ENCODE results near the gene LCA5.
A peak's percentile ranks its signal among the peaks of the same experiment; 100 is the strongest.
"Not testable (repeated sequence)": the region's sequence is repeated elsewhere in the genome, so short reads cannot be mapped to it uniquely, and the experiment has no call there.

The LCA5 gene

DNA sequence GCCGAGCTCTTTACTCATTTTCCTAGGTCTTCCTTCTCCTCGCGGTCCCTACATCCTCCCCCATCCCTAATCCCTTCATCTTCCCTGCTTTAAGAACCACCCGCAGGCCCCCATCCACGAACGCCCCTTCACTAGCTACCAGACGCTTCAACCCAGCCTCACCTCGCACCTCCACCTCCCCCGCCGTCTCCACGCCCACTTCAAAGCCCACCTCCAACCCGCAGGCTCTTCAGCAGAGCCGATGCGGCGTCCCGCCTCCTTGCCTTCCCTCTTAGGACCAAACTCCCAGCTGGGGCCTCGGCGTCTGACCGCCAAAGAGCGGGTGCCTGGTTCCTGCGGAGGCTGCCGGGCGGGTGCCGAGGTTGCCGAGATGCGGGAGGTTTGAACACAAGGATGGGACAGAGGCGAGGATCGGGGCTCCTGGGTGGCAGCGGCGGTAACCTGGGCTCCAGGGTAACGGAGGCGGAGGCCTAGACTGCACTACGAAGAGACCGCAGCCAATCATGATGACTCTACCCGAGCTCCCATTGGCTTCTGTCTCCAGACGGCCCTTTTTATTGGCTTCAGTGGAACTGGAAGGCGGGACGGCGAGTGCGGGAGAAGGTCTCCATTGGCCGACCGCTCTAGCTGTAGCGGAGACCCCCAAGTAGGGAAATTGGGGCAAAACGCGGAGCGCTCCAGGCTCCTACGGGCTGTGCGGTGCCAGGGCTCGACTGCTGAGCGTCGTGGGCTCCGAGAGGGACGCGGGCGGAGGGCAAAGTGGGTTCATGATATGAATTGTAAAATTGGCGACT lies at the start of gene LCA5:
TSS of gene LCA5 (minus strand) at position 477 of the 794 bp plus-strand sequence. CDS start 18,536 bp downstream, outside the sequence.
- peak; percentile 96 for DNase-seq (ENCODE audit: low spot score)

GRCh38 chr6:79586548-79586947 lies 49.3 kb upstream of the LCA5 start:
- peak; percentile 49 for DNase-seq (ENCODE audit: low spot score)

DNA sequence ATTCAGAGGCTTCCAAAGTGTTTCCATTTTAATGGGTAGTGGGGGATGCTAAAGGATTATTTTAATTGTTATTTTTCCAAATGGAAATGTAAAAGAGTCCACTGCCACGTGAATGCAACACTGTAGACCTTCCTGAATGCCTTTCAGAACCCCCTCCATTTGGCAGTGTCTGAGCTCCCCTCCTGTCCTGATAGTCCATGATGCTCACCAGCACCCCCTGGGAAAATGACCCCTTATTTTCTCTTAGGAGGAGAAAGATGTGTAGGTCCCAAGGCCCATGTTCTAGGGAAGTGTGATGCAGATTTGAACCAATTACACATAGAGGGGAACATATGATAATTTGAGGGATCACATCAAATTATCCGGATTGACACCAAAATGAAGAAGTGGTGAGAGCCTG lies 47.1 kb upstream of the LCA5 start:
- no peak for DNase-seq (ENCODE audit: low spot score)

DNA sequence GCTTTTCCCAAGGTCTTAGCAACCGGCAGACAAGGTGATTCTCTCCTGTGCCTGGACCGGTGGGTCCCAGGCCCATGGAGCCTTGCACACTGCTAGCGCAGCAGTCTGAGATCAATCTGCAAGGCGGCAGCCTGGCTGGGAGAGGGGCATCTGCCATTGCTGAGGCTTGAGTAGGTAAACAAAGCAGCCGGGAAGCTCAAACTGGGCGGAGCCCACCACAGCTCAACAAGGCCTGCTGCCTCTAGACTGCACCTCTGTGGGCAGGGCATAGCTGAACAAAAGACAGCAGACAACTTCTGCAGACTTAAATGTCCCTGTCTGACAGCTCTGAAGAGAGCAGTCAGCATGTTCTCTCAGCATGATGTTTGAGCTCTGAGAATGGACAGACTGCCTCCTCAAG lies 40.7 kb upstream of the LCA5 start:
- DNase-seq (ENCODE audit: low spot score) = not testable (repeated sequence)

DNA sequence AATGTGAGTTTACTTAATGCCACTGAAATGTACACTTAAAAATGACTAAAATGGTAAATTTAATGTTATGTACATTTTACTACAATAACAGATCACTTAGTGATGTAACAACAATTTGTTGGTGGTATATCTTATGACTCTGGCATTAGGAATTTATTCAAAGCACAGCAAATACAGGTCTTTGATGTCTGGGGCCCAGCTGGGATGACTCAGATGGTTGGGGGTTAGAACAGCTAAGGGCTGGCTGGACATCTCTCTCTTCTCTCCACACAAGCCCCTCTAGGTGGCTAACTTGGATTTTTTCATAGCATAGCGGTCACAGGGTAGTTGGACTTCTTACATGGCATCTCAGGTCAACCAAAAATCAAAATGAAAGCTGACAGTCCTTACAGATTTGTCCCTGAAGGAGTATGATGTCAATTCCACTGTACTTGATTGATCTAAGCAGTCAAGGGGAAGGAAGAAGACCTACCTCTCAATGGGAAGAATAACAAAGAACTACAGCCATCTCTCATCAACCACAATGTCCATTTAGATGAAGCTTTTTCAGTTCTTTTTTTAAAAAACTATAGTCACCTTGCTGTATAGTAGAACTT lies 37.5 kb upstream of the LCA5 start:
- peak; percentile 18 for DNase-seq (ENCODE audit: low spot score)

DNA sequence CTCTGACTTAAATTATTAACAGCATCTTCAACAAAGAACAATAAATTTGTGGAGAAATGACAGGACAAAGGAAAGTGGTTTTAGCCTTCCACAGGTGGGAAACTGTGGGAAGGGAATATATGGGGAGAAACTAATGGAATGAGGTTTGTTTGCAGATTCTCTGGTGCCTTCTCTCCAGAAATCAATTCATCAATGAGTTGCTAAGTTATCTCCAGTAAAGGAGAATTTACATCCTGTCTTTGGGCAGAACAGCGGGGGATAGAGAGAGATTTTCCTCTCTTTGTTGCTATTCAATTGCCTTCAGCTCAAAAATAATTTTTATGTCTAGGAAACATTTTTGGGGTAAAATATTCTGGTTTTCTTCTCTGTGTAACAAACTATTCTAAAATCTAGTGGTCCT lies 36.9 kb upstream of the LCA5 start:
- no peak for DNase-seq (ENCODE audit: low spot score)

DNA sequence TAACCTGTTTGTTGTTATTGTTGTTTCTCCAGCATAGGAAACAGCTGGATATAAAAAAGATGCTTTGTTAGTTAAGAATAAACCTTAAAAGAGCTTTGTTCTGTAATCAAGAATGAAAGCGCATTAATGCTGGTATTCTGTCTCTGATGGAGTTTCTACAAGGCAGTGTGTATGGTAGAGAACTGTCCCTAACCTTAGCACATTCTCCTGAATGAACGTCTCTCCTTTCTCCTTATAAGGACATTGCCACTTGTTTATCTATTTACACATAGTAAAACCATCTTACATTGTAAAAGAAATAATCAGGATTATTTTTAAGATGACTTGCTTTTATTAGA lies 33.8 kb upstream of the LCA5 start:
- no peak for DNase-seq (ENCODE audit: low spot score)

GRCh38 chr6:79570129-79571029 lies 33.1 kb upstream of the LCA5 start:
- peak; percentile 35 for DNase-seq (ENCODE audit: low spot score)

DNA sequence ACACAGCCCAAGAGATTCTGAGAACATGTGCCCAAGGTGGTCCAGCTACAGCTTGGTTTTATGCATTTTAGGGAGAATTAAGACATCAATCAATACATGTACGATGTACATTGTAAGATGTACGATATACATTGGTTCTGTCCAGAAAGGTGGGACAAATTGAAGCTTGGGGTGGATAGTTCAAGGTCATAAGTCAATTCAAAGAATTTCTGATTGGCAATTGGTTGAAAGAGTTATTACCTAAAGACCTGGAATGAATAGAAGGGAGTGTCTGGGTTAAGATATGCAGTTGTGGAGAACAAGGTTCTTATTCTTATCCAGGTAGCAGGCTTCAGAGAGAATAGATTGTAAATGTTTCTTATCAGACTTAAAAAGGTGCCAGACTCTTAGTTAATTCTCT lies 31.8 kb upstream of the LCA5 start:
- DNase-seq (ENCODE audit: low spot score) = no peak

DNA sequence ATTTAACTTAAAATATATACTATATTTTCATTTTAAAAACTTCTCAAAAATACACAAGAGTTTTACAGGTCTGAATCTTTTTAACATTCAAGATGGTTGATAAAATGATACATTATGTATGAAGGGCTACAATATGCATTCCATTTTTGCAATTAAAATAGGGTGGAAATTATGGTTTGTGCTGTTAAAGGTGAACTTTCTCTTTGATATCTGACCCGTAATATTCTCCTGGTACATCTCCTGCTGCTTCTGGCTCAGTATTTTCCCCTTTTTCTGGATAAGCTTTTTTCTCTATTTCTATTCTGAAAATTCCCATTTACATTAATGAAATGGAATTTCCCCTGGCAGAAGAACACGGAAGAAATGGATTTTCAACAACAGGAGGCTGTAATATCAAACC lies 27.4 kb upstream of the LCA5 start:
- DNase-seq (ENCODE audit: low spot score) = no peak

DNA sequence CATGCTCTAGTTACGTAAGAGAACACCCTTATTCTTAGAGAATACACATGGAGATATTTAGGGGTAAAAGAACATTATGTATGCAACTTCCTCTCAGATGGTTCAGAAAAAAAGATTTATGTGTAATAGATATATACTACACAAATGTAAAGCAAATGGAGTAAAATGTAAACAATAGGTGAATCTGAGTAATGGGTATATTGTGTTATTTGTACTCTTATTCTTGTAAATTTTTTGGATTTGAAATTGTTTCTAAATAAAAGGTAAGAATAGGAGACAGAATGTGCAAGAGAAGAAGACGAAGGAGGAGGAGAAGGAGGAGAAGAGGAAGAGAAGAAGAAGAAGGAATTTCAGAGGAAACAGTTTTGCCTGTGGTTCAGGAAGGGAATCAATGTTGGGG lies 22.5 kb upstream of the LCA5 start:
- no peak for DNase-seq (ENCODE audit: low spot score)

DNA sequence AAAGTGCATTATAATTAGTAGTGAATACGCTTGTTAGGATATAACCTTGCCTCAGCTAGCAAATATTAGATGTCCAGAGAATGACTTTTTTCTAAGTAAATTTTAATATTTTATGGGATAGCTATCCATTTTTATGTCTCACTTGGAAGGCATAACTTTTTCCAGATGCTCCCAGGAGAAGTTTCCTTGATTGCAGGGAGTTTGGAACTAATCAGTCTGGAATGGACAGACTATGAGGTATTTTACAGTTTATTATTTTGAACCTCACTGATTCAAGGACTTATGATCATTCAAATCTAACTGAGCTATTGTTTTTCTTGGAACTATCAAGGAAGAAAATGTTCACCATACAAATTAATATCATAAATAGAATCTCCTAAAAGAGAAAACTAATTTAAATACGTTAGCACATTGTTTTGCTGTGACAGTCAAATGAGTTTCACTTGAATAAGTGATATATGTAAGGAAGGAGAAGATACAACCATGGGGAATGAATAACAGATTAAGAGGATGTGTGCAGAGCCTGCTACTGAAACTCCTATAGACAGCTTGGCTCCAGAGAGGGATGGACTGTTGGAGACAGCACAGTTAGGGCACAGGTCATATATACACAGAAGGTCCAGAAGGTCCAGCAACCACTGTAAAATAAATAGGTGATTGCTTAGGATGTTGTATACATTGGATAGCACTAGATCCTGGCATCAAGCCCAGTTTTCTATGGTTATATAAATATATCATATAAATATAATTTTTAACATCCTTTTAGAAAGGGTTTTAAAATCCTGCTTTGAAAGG lies 20.6 kb upstream of the LCA5 start:
- no peak for DNase-seq (ENCODE audit: low spot score)

DNA sequence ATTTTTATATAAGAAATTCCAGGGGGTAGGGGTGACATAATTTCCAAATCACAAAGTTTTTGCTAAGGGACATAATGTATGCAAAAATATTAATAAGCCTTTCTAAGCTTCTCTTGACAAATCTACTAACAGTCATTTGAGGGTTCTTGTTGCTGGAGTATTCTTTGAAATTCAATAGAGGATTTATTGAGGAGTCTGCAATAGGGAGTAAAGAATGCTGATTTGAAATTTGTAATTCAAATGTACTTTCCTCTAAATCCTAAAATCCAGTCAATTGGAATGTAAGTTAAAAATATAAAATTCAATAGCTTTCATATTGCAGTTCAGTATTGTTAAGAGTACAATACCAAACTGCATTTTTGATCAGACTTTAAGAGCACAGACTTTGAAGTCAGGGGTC lies 17.1 kb upstream of the LCA5 start:
- DNase-seq (ENCODE audit: low spot score) = no peak

- no peak for DNase-seq (ENCODE audit: low spot score)
Measured at GRCh38 chr6:79551401-79551800, 14.2 kb upstream of the LCA5 start.

GRCh38 chr6:79548304-79548703 lies 11.1 kb upstream of the LCA5 start:
- no peak for DNase-seq (ENCODE audit: low spot score)

DNA sequence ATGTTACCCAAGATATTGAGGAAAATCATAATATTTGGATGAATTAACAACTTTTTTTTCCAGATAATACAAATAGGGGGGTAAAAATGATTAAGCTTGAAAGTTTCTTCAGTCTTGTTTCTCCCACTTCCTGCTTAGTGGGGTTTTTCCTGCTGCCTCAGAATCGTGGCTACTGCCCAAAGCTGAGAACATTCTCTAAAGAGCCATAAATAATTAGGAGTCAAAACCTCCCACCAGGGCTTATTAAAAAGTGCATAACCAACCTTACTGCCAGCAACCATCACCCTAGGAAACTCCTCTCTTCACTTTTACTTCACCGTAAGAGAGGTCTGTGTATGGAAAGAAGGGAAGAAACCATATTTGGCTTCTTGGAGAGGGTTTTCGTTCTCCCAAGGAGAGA lies 9.0 kb upstream of the LCA5 start:
- no peak for DNase-seq (ENCODE audit: low spot score)

GRCh38 chr6:79544939-79545450 lies 7.8 kb upstream of the LCA5 start:
- DNase-seq (ENCODE audit: low spot score) = peak; percentile 90

GRCh38 chr6:79544299-79544927 lies 7.2 kb upstream of the LCA5 start:
- peak; percentile 15 for DNase-seq (ENCODE audit: low spot score)

DNA sequence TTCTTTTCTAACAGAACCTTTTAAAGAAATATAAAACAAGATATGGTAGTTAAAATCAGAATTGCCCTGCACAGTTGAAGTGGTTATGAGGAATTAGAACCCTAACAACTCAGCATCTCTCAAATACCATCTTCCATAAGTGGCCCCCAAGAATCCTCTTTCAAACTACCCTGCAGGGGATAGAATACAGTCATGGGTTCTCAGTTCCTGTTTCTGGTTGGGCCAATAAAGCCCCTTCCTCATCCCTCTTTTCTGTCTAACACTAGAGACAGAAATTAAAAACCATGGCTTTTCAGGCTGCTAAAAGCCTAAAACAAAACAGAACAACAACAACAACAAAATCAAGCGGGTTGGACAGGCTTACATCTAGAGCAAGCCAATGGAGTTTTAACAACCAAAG lies 6.7 kb upstream of the LCA5 start:
- DNase-seq (ENCODE audit: low spot score) = no peak

GRCh38 chr6:79543411-79543810 lies 6.2 kb upstream of the LCA5 start:
- DNase-seq (ENCODE audit: low spot score) = no peak
